LNCaP clone FGC (cell line): ENCODE measurements around the gene AIMP1.

Experiments
- DNase-seq: peaks from one replicate; pipeline ENCODE4 v3.0.0-alpha.2; 2011; ENCODE audit warnings: low read depth
- H3K4me3 ChIP-seq: 2 replicates; pipeline ENCODE4 v1.5.1; 2011; ENCODE audit warnings: mild to moderate bottlenecking, low read depth, low read length, control low read depth
- TF ChIP-seq, protein P1 (sequence below): IDR thresholded peaks from 2 replicates; pipeline ENCODE4 v1.5.1; 2012; ENCODE audit warnings: mild to moderate bottlenecking; ENCODE audit not compliant: control insufficient read depth, insufficient read depth; ENCODE audit errors: extremely low read depth

Gene AIMP1

DNA sequence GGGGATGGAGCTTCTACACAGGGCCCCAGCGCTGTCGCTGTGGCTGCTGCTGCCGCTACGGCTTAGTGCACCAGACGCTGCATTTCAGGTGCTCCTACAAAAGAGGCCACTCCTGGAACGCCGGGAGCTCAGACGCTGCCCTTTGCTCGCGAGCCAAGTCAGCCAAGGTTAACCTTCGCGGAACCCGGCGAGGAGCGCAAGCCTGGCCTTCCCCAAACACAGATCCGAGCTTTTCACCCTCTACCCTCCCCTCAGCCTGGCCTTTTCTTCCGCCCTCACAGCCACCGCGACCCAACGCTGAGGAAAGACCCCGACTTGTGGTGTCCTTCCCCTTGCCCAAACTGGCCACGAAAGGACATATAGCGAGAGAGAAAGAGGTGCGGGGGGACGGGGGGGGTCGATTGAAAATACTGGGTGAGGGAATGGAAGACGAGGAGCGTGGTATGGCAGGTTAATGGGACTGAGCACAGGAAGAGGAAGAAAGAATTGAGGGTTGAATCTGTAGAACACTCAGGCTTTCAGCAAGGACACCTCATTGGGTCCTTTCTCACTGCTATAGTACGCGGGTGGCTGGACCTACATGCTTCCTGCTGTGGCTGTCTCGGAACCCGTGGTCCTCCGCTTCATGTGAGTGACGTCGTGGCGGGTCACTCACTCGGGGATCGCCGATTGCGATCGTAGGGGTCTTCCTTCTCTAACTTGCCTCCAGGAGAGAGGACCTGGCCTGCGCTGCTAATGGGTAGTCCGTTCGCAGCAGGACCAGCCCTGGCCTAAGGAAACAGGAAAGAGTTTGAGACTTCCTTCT is at the start of gene AIMP1, which contains the start of gene TBCK:
Gene AIMP1, plus strand, starts transcription at position 583 of the 805 bp plus-strand sequence. CDS start 8,460 bp downstream, outside the sequence.
Gene TBCK, minus strand, starts transcription at position 242 of the 805 bp plus-strand sequence. CDS start 7,249 bp downstream, outside the sequence.
- H3K4me3 ChIP-seq: peak within 1 kb of the TSS; percentile 89
- peak; percentile 77 for DNase-seq
- TF ChIP-seq, protein P1, sequence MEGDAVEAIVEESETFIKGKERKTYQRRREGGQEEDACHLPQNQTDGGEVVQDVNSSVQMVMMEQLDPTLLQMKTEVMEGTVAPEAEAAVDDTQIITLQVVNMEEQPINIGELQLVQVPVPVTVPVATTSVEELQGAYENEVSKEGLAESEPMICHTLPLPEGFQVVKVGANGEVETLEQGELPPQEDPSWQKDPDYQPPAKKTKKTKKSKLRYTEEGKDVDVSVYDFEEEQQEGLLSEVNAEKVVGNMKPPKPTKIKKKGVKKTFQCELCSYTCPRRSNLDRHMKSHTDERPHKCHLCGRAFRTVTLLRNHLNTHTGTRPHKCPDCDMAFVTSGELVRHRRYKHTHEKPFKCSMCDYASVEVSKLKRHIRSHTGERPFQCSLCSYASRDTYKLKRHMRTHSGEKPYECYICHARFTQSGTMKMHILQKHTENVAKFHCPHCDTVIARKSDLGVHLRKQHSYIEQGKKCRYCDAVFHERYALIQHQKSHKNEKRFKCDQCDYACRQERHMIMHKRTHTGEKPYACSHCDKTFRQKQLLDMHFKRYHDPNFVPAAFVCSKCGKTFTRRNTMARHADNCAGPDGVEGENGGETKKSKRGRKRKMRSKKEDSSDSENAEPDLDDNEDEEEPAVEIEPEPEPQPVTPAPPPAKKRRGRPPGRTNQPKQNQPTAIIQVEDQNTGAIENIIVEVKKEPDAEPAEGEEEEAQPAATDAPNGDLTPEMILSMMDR: no peak

DNA sequence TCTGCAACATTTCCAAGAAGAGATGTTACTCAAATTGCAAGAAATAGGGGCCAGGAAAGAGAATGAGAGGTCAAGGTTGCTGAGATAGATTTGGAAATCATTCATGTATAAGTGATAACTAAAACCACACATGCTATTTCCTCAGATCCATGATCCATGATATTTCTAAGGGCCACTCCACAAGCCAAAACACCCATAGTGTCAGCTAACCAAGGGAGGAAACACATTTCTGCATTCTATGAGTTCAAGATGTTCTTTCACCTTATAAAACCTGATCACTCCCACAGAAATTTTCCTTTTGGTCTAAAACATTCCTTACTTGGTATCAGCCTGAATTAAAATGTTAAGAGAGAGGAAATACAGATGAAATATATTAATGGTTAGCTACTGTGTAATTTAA is 47.6 kb upstream of the AIMP1 start:
- H3K4me3 ChIP-seq: no peak overlapping the region
- no peak for DNase-seq
- TF ChIP-seq, protein P1: no peak

DNA sequence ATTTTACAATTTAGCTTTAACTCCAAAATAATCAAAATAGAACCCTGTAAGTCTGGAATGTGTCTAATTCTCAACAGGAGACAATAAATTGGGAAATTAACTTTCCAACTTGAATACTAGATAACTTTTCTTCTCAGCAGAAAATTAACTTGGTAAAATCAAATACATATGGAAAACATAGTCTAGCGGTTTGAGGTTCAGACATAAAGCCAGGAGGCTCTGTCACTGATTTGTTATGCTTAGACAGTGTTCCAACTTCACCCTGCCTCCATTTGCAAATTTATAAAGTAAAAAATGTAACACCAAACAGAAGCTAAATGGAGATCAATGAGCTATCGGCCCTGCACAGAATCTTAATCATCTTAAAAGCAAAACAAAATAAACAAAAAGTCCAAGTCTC is 46.6 kb upstream of the AIMP1 start:
- H3K4me3 ChIP-seq: no peak overlapping the region
- TF ChIP-seq, protein P1: no peak
- no peak for DNase-seq

DNA sequence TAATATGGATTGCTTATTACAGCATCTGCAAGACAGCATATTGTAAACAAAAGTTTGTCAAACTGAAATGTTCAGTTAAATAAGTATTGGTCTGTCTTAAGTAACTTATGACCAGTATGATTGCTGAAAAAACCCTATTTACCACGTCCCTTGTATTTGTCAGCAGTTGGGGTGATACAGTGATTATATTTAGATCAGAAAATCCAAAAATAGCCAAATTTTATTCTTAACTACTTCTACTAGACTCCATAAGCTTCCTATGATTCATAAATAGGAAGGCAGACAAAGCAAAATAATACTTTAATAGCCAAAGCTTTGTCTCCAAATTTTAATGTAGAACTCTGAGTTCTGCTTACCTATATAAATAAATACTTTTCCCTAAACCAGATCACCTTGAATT is 45.6 kb upstream of the AIMP1 start:
- no peak for DNase-seq
- TF ChIP-seq, protein P1: no peak
- no peak overlapping the region for H3K4me3 ChIP-seq

DNA sequence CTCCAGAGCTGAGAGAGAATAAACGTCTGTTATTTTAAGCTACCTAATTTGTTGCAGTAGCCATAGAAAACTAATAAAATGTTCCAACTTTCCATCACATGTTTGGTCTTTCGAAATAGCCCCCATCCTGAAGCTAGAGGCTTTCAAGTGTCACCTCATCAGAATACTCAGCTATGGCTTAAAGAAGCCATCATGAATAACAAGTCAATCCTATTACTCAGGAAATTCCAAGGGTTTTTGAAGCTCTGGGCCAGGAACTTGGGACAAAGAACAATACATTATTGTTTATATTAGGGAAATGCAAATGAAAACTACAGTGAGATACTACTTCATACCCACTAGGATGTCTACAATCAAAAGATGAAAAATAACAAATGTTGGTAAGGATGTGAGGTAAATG is 42.5 kb upstream of the AIMP1 start:
- TF ChIP-seq, protein P1: no peak
- no peak overlapping the region for H3K4me3 ChIP-seq
- DNase-seq: no peak

DNA sequence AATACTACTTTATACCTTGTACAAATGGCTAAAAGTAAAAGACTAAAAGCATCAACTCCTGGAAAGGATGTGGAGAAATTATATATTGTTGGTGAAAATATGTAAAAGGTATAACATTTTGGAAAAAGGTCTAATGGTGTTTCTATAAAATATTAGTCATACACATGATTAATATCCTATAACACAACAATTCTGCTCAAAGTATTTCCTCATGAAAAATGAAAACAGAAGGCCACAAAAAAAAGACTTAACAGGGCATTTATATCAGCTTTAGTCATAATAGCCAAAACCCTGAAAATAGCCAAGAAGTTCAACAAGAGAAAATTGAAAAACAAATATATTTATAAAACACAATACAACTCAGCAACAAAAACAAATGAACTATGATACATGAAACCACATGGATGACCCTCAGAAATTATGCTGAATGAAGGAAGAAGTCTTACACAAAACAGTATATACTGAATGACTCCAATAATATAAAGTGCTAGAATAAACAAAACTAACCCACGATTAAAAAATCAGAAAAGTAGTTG is 39.1 kb upstream of the AIMP1 start:
- no peak for DNase-seq
- TF ChIP-seq, protein P1: no peak

More for the DNA sequence above, 39.1 kb upstream of the AIMP1 start:
- no peak overlapping the region for H3K4me3 ChIP-seq
